Skeletal muscle satellite cell (primary cell): ENCODE data around the gene TUB.

Source experiments
- H3K27me3 ChIP-seq: 2 replicates; pipeline ENCODE4 v1.7.0; 2013; ENCODE audit warnings: low read length; ENCODE audit not compliant: control insufficient read depth, insufficient read depth
- H3K36me3 ChIP-seq: 2 replicates; pipeline ENCODE4 v1.7.0; 2013; ENCODE audit warnings: mild to moderate bottlenecking, control low read depth, low read length; ENCODE audit not compliant: insufficient read depth
- H3K4me1 ChIP-seq: 2 replicates; pipeline ENCODE4 v1.7.0; 2013; ENCODE audit warnings: low read length; ENCODE audit not compliant: control insufficient read depth, insufficient read depth
- H3K4me2 ChIP-seq: 2 replicates; pipeline ENCODE4 v1.7.0; 2013; ENCODE audit warnings: mild to moderate bottlenecking, low read length
- H3K4me3 ChIP-seq: 2 replicates; pipeline ENCODE4 v1.7.0; 2013; ENCODE audit warnings: low read length
- H3K9ac ChIP-seq: 2 replicates; pipeline ENCODE4 v1.7.0; 2013; ENCODE audit warnings: mild to moderate bottlenecking, low read depth, low read length, moderate library complexity
- H3K9me3 ChIP-seq: replicated peaks from 2 replicates; pipeline ENCODE4 v1.7.0; 2013; ENCODE audit warnings: mild to moderate bottlenecking, control low read depth, low read length

The TUB gene

DNA sequence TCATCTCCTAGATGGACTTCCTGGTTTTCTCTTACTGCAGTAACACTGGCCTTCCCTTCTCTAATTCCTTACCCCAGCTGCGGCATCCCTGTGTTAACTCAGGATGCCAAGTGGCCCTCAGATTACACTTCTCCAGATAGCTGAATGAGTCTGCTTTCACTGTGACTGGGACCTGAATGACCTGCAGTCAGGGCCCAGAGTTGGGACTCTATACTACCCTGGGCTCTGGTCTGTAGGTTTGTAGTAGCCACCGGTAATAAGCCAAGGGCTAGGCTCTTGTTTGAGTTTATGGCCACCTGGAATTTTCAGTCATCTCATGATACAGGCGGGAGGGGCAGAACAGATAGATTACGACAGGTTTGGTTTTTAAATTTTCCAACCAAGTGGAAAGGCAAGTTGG, 24.1 kb downstream of the TUB start:
- H3K9me3 ChIP-seq = no peaks in the 10 kb centered on the region

DNA sequence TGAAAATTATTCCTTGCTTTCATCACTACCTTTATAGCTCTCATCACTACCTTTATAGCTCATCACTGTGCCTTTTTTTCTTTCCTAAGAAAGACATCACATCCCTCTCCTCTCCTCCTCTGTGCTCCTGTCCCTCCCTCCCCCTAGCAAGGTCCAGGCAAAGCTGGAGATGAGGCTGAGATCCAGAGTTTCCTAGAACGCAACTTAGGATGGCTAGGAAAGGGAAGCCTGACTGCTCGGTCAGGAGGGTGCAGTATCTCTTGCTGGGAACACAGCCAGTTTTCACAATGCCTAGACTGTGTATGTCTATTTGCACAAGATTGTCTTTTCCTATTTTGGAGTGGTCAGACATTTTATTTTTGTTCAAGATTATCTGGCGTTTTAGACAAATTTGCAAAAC, 24.7 kb downstream of the TUB start:
- Histone ChIP-seq H3K4me2 (no peak overlapping the region), H3K9me3 (no peaks in the 10 kb centered on the region), H3K4me1 (peaks cover 3% of the 10 kb centered on the region), H3K27me3 (peaks cover 17% of the 10 kb centered on the region), H3K9ac (no peak overlapping the region), H3K4me3 (no peak overlapping the region), H3K36me3 (peaks cover 5% of the 10 kb centered on the region)

More for the DNA sequence above, 24.1 kb downstream of the TUB start:
- Histone ChIP-seq H3K4me2 (no peak overlapping the region), H3K4me3 (no peak overlapping the region), H3K4me1 (peaks cover 3% of the 10 kb centered on the region), H3K27me3 (peaks cover 12% of the 10 kb centered on the region), H3K9ac (no peak overlapping the region), H3K36me3 (peaks cover 6% of the 10 kb centered on the region)

DNA sequence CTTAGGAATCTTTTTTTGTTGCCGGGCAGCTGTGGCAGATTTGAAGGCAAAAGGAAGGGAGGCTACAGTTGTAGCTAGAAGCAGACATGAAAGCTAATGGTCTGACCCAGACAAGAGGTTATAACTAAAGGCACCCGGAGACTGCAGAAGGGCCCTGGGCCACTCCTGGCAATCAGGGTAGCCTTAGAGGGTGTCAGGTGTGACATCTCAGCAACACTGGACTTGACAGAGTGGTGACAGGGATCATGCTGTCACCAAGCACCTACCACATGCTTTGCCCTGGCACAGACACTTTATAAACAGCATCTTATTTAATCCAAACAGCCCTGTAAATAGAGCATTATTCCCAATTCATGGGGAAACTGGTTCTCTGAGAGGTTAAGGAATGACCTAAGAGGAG, 25.7 kb downstream of the TUB start:
- H3K4me1 ChIP-seq = peaks cover 3% of the 10 kb centered on the region
- no peaks in the 10 kb centered on the region for H3K36me3 ChIP-seq

DNA sequence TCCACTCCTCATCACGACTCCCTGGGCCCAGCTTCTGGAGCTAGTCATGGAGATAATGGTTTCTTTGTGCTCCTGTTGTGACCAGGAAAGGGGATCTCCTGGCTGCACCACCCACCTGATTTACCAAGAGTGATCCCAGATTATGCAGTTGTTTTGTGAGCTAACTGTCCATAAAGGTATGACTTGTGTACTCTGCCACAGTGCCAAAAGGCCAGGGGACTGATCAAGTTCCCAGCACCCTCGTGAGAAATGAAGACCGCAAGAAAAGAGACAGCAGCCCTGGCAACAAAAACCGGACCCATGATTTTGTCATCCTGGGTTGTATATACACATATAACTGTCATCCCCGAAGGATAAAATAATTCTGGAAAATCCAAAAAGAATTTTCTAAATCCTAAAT, 26.6 kb downstream of the TUB start:
- Histone ChIP-seq H3K36me3 (no peaks in the 10 kb centered on the region), H3K27me3 (peaks cover 29% of the 10 kb centered on the region), H3K4me1 (no peaks in the 10 kb centered on the region), H3K9me3 (no peaks in the 10 kb centered on the region), H3K9ac (no peak overlapping the region), H3K4me3 (no peak overlapping the region), H3K4me2 (no peak overlapping the region)

More for the DNA sequence above, 25.7 kb downstream of the TUB start:
- H3K4me3 ChIP-seq = no peak overlapping the region
- H3K27me3 ChIP-seq = peaks cover 26% of the 10 kb centered on the region
- H3K9me3 ChIP-seq = no peaks in the 10 kb centered on the region
- H3K4me2 ChIP-seq = no peak overlapping the region
- H3K9ac ChIP-seq = no peak overlapping the region

DNA sequence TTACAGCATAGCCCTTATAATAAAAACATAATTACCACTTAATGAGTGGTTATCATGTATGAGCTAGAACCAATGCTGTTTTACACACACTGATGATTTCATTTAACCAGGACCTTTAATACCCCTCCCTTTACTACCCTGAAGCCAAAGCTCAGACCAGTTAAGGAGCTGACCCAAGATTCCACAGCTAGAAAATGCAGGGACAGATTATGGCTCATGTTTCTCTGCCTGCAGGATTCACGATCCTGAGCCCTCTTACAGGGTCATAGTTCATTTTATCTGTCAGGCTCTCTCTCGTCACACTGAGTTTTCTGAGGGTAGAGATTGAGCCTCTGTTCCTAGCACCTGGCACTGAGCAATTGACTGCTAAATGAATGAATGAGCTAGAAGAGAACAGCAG, 27.4 kb downstream of the TUB start:
- H3K9ac ChIP-seq = no peak overlapping the region
- H3K4me2 ChIP-seq = no peak overlapping the region
- no peaks in the 10 kb centered on the region for H3K4me1 ChIP-seq
- H3K9me3 ChIP-seq = no peaks in the 10 kb centered on the region
- peaks cover 29% of the 10 kb centered on the region for H3K27me3 ChIP-seq
- H3K36me3 ChIP-seq = no peaks in the 10 kb centered on the region
- H3K4me3 ChIP-seq = no peak overlapping the region

DNA sequence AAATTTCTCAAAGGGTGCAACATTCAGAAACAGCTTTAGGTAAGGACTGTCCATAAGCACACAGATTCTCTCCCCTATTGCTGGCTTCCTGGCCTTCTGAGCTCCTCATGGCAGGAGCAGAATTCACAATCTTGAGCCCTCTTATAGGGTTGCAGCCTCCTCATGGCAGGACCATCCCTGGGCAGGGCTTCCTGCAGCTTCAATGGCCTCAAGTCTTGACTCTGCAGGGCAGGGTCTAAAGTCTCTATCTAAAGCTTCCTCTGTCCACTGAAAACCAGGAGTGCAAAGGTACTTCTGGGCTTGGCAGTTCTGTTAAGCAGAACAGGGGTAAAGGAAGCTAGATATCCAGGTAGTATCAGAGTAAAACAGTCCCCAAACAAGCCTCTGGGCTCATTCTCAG, 28.7 kb downstream of the TUB start:
- H3K9me3 ChIP-seq = no peaks in the 10 kb centered on the region
- H3K4me2 ChIP-seq = no peak overlapping the region
- no peak overlapping the region for H3K4me3 ChIP-seq
- H3K9ac ChIP-seq = no peak overlapping the region
- H3K27me3 ChIP-seq = peaks cover 29% of the 10 kb centered on the region
- H3K4me1 ChIP-seq = no peaks in the 10 kb centered on the region
- no peaks in the 10 kb centered on the region for H3K36me3 ChIP-seq

DNA sequence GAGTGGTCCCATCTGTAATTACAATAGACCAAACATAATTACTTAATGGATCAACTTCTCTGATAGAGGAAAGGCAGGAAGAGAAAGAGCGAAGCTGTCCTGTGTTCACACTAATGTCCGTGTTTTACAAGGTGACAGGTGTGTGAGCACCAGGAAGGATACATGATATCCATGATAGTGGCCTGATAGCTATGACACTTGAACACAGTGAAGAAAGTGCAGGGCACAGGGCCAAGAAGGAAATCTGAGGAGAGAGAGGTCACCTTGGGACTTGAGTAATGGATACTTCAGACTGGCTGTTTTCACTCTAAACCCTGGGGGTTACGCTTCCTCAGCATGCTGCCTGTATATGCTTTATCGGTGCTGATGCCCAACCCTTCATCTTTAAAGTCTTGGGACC, 29.4 kb downstream of the TUB start:
- H3K4me3 ChIP-seq = no peak overlapping the region
- no peaks in the 10 kb centered on the region for H3K36me3 ChIP-seq
- H3K4me2 ChIP-seq = no peak overlapping the region
- H3K27me3 ChIP-seq = peaks cover 29% of the 10 kb centered on the region
- no peaks in the 10 kb centered on the region for H3K9me3 ChIP-seq
- no peak overlapping the region for H3K9ac ChIP-seq
- no peaks in the 10 kb centered on the region for H3K4me1 ChIP-seq

DNA sequence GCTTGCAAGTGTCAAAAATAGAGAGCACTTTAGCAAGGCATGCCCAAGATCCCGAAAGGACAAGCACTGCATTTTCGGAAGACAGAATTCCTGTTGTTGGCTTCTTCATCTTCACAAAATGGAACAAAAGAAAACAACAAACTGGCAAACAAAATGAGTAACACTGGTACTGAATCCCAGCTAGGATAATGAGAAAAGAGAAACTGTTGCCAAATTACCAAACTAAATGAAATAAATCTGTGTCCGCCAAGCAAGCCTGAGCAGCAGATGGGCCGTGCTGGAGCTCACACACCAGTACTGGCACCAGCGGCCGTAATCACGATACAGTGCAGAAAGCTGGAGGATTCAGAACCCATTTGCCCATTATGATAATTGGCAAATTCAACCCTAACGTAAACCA, 30.6 kb downstream of the TUB start:
- H3K36me3 ChIP-seq = no peaks in the 10 kb centered on the region
- no peaks in the 10 kb centered on the region for H3K9me3 ChIP-seq
- H3K4me1 ChIP-seq = no peaks in the 10 kb centered on the region
- H3K4me2 ChIP-seq = no peak overlapping the region
- peaks cover 29% of the 10 kb centered on the region for H3K27me3 ChIP-seq
- no peak overlapping the region for H3K9ac ChIP-seq
- no peak overlapping the region for H3K4me3 ChIP-seq

DNA sequence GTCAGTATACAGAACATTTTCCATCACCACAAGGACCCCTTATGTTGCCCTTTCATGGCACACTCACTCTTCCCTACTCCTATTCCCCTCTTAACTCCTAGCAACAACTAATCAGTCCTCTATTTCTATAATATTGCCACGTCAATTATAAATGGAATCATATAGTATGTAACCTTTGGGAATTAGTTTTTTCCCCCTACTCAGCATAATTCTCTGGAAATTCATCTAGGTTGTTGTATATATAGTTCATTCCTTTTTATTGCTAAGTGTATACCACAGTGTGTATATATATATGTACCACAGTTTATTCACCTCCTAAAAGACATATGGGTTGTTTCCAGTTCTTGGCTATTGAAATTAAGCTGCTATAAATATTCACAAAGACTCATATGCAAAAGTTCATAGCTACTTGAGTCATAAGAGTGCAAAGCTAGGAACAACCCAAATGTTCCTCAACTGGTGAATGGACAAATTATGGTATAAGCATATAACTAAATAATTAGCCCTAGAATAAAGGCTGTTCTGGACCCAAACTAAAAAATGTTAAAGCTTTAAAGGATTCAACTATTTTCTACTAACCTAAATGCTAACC, 41.3 kb downstream of the TUB start:
- H3K27me3 ChIP-seq = peaks cover 16% of the 10 kb centered on the region
- H3K9me3 ChIP-seq = no peaks in the 10 kb centered on the region
- H3K36me3 ChIP-seq = no peaks in the 10 kb centered on the region
- H3K9ac ChIP-seq = no peak overlapping the region
- no peaks in the 10 kb centered on the region for H3K4me1 ChIP-seq
- no peak overlapping the region for H3K4me2 ChIP-seq
- no peak overlapping the region for H3K4me3 ChIP-seq

DNA sequence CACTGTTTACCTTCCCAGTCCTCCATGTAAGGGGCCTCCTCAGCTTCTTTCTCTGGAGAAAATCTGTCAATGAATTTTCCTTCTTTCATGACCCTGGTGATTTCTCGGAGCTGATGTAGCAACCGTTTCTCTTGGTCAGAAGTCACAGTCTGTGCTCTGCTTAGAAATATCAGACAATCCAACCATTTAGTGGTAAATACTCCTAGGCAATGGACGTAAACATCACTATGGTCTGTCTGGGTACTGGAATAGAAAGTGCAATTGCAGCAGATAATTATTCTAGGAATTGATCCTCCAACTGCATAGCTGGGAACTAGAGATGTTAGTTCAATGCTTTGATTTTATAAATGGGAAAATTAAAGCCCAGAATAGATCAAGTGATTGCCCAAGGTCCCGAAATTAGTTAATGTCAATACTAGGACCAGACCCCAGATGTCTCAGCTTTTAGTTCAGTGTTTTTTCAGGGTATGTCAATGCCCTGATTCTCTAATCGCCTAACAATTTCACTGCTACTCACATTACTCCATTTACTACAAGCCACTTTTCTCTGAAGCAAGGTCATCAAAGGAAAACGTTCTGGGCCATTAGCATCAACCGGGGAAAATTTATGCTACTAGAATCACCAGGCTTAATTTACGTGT, 45.8 kb downstream of the TUB start:
- no peaks in the 10 kb centered on the region for H3K4me1 ChIP-seq
- peaks cover 25% of the 10 kb centered on the region for H3K27me3 ChIP-seq
- H3K9ac ChIP-seq = no peak overlapping the region
- H3K9me3 ChIP-seq = no peaks in the 10 kb centered on the region
- no peak overlapping the region for H3K4me2 ChIP-seq
- no peaks in the 10 kb centered on the region for H3K36me3 ChIP-seq
- H3K4me3 ChIP-seq = no peak overlapping the region

DNA sequence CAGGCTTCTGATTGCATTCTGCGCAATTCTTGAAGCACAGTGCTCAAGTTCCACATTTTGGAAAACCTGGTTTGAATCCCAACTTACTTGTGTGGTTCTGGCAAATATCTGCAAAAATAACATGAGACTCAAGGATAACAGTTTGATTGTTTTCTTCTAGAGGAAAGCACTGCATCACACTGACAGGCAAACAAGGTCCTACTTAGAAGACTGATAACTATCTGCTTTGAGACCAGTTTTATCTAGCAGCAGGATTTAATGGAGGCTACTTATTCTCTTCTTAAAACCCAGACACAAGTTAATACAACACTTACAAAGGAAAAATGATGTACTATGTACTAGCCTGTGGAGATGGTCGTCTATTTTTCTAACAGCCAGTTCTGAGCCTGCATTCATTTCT, 46.4 kb downstream of the TUB start:
- H3K4me1 ChIP-seq = no peaks in the 10 kb centered on the region
- no peak overlapping the region for H3K4me2 ChIP-seq
- H3K27me3 ChIP-seq = peaks cover 29% of the 10 kb centered on the region

DNA sequence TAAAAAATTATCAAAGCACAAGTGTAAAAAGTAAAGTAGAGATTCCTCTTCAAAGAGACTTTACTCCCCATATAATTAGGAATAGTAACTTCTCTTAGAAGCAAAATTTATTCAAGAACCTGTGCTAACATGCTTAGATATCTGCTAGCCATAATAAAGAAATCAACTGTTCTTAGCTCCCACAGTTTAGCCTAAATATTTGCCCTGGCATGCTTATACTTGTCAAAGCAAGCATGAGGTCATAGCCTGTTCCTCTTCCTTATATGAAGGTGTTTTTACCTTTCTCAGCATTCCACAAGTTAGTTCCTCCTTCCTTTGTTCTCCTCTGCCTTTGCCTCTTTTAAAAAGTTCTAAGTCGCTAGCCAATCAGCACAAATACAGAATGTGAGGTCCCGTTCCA, 57.5 kb downstream of the TUB start:
- no peaks in the 10 kb centered on the region for H3K36me3 ChIP-seq
- no peaks in the 10 kb centered on the region for H3K4me1 ChIP-seq
- H3K4me2 ChIP-seq = no peak overlapping the region
- H3K27me3 ChIP-seq = no peaks in the 10 kb centered on the region
- no peak overlapping the region for H3K4me3 ChIP-seq
- no peaks in the 10 kb centered on the region for H3K9me3 ChIP-seq
- no peak overlapping the region for H3K9ac ChIP-seq

More for the DNA sequence above, 46.4 kb downstream of the TUB start:
- Histone ChIP-seq H3K4me3 (no peak overlapping the region), H3K36me3 (no peaks in the 10 kb centered on the region), H3K9ac (no peak overlapping the region), H3K9me3 (no peaks in the 10 kb centered on the region)
